Stomach (tissue), 4 donors: Measurements from ENCODE around the gene COPS6.

Experiments used
- CTCF ChIP-seq, 7 experiments: fragments of 450-650 bp in 4 of 7; fragments of 200-600 bp in 3 of 7; sonication (generic) in 3 of 7; IDR thresholded peaks; one replicate each; pipeline ENCODE4 v1.5.1; 2016 to 2019; ENCODE audit warnings: antibody characterized with exemption in 7 of 7, control low read depth in 2 of 7, mild to moderate bottlenecking in 1 of 7
- EP300 ChIP-seq: sonication (generic); formaldehyde crosslinking; IDR thresholded peaks from one replicate; pipeline ENCODE4 v1.6.1; 2017; ENCODE audit warnings: antibody characterized with exemption
- POLR2A ChIP-seq, 4 donors: fragments of 450-650 bp; IDR thresholded peaks; one replicate each; pipeline ENCODE4 v1.6.1; 2016; ENCODE audit warnings: antibody characterized with exemption in 4 of 4, control low read depth in 2 of 4, mild to moderate bottlenecking in 1 of 4, moderate library complexity in 1 of 4
- POLR2AphosphoS5 ChIP-seq, 3 donors: sonication (generic); formaldehyde crosslinking; IDR thresholded peaks; one replicate each; pipeline ENCODE4 v1.6.1; 2016; ENCODE audit warnings: antibody characterized with exemption in 3 of 3

- TF ChIP-seq POLR2AphosphoS5 (IDR thresholded peaks at IDR 0.05) (no peak), POLR2A (IDR thresholded peaks at IDR 0.05) (no peak), CTCF (IDR thresholded peaks at IDR 0.05) (no peak), EP300 (no peak)
These were observed 39.3 kb downstream of the COPS6 start for GRCh38 chr7:100127866-100128636.
